Activated CD4-positive, CD25-positive, alpha-beta regulatory T cell treated with anti-CD3 and anti-CD28 coated beads, Interleukin-2, amount 50 U/mL, for 72 hours (primary cell): ENCODE results near the gene ZSCAN21.

ENCODE experiments used
- DNase-seq: peaks from one replicate; pipeline ENCODE4 v3.0.0; 2021

The ZSCAN21 gene

GRCh38 chr7:100079024-100079560 is 29.5 kb downstream of the ZSCAN21 start:
- no peak for DNase-seq

GRCh38 chr7:100080907-100081534 is 31.4 kb downstream of the ZSCAN21 start:
- DNase-seq = no peak

GRCh38 chr7:100081535-100082102 is 32.0 kb downstream of the ZSCAN21 start, which contains the start of gene ZNF3:
Gene ZNF3, minus strand, starts transcription at chr7:100081723. Its CDS starts 4,366 bp downstream, at chr7:100077357.
- DNase-seq = peak; percentile 98

- DNase-seq = no peak
Measured at GRCh38 chr7:100082978-100083377, 33.4 kb downstream of the ZSCAN21 start.

- no peak for DNase-seq
Measured at GRCh38 chr7:100085515-100085914, 35.9 kb downstream of the ZSCAN21 start.

- DNase-seq = no peak
Measured at GRCh38 chr7:100087055-100087750, 37.6 kb downstream of the ZSCAN21 start.

- DNase-seq = no peak
Measured at GRCh38 chr7:100088095-100088620, 38.6 kb downstream of the ZSCAN21 start.

- peak; percentile 92 for DNase-seq
Measured at GRCh38 chr7:100088621-100089457, 39.3 kb downstream of the ZSCAN21 start, which contains the start of gene COPS6. Gene COPS6, plus strand, starts transcription at chr7:100088969. Its CDS starts 22 bp downstream, at chr7:100088991.

GRCh38 chr7:100089458-100090196 is 40.1 kb downstream of the ZSCAN21 start:
- no peak for DNase-seq

GRCh38 chr7:100090527-100091410 is 41.2 kb downstream of the ZSCAN21 start:
- DNase-seq = no peak

GRCh38 chr7:100091411-100092181 is 42.0 kb downstream of the ZSCAN21 start:
- DNase-seq = no peak

GRCh38 chr7:100093054-100093453 is 43.5 kb downstream of the ZSCAN21 start:
- DNase-seq = no peak

GRCh38 chr7:100093498-100093897 is 43.9 kb downstream of the ZSCAN21 start:
- DNase-seq = no peak

GRCh38 chr7:100093925-100094486 is 44.4 kb downstream of the ZSCAN21 start:
- DNase-seq = no peak

GRCh38 chr7:100095289-100095688 is 45.7 kb downstream of the ZSCAN21 start:
- DNase-seq = no peak

GRCh38 chr7:100095704-100096103 is 46.1 kb downstream of the ZSCAN21 start:
- DNase-seq = no peak

- no peak for DNase-seq
Measured at GRCh38 chr7:100098913-100099312, 49.3 kb downstream of the ZSCAN21 start.

GRCh38 chr7:100099452-100099851 is 49.9 kb downstream of the ZSCAN21 start:
- no peak for DNase-seq

GRCh38 chr7:100100420-100101015 is 50.9 kb downstream of the ZSCAN21 start:
- peak; percentile 87 for DNase-seq
